Nephron progenitor cell (in vitro differentiated cells): ENCODE data around the gene CYP26B1.
A peak's percentile ranks its signal among the peaks of the same experiment; 100 is the strongest.

Experiments
- DNase-seq: peaks from one replicate; pipeline ENCODE4 v3.0.0; 2021
- H3K27ac Mint-ChIP-seq: 2 replicates; pipeline ENCODE4 v1.8.0; 2021; ENCODE audit warnings: mild to moderate bottlenecking, moderate library complexity, mixed read lengths
- H3K27me3 Mint-ChIP-seq: 2 replicates; pipeline ENCODE4 v1.8.0; 2021; ENCODE audit warnings: mild to moderate bottlenecking, low read depth, mixed read lengths; ENCODE audit not compliant: poor library complexity
- H3K36me3 Mint-ChIP-seq: 2 replicates; pipeline ENCODE4 v1.8.0; 2021; ENCODE audit warnings: low read depth, mixed read lengths
- H3K4me1 Mint-ChIP-seq: 2 replicates; pipeline ENCODE4 v1.8.0; 2021; ENCODE audit warnings: mixed read lengths
- H3K4me3 Mint-ChIP-seq: 2 replicates; pipeline ENCODE4 v1.8.0; 2021; ENCODE audit warnings: mild to moderate bottlenecking, moderate library complexity, mixed read lengths
- H3K9me3 Mint-ChIP-seq: 2 replicates; pipeline ENCODE4 v1.8.0; 2021; ENCODE audit warnings: mild to moderate bottlenecking, moderate library complexity, mixed read lengths
- CTCF ChIP-seq: fragments of 200-600 bp; sonication (generic); IDR thresholded peaks from 2 replicates; pipeline ENCODE4 v1.5.0; 2021; ENCODE audit warnings: antibody characterized with exemption

CYP26B1 gene

GRCh38 chr2:72150157-72150860 is 2.6 kb upstream of the CYP26B1 start:
- Mint-ChIP-seq H3K36me3 (no peaks in the 10 kb centered on the region), H3K9me3 (peaks cover 6% of the 10 kb centered on the region), H3K4me3 (peak overlapping the region; percentile 70), H3K4me1 (peaks cover 40% of the 10 kb centered on the region), H3K27ac (no peak overlapping the region), H3K27me3 (peaks cover 90% of the 10 kb centered on the region)
- peak; percentile 77 for TF ChIP-seq CTCF
- DNase-seq = peak; percentile 89

GRCh38 chr2:72149556-72150156 is 2.0 kb upstream of the CYP26B1 start:
- DNase-seq = no peak
- no peak overlapping the region for H3K27ac Mint-ChIP-seq
- H3K4me3 Mint-ChIP-seq = peak overlapping the region; percentile 70
- peaks cover 91% of the 10 kb centered on the region for H3K27me3 Mint-ChIP-seq
- no peaks in the 10 kb centered on the region for H3K36me3 Mint-ChIP-seq
- peaks cover 44% of the 10 kb centered on the region for H3K4me1 Mint-ChIP-seq
- no peak for TF ChIP-seq CTCF
- H3K9me3 Mint-ChIP-seq = peaks cover 6% of the 10 kb centered on the region

GRCh38 chr2:72148837-72149555 is 1.3 kb upstream of the CYP26B1 start:
- Mint-ChIP-seq H3K4me3 (peak overlapping the region; percentile 83), H3K27ac (no peak overlapping the region), H3K4me1 (peaks cover 46% of the 10 kb centered on the region), H3K9me3 (peaks cover 6% of the 10 kb centered on the region), H3K36me3 (no peaks in the 10 kb centered on the region), H3K27me3 (peaks cover 95% of the 10 kb centered on the region)
- DNase-seq = peak; percentile 63
- TF ChIP-seq CTCF = no peak

GRCh38 chr2:72148003-72148836 is 558 bp upstream of the CYP26B1 start:
- Mint-ChIP-seq H3K36me3 (no peaks in the 10 kb centered on the region), H3K9me3 (peaks cover 6% of the 10 kb centered on the region), H3K27ac (no peak overlapping the region), H3K4me3 (peak overlapping the region; percentile 83), H3K27me3 (peaks cover 97% of the 10 kb centered on the region), H3K4me1 (peaks cover 52% of the 10 kb centered on the region)
- no peak for TF ChIP-seq CTCF
- DNase-seq = peak; percentile 39

- no peak for TF ChIP-seq CTCF
- Mint-ChIP-seq H3K36me3 (no peaks in the 10 kb centered on the region), H3K4me1 (peaks cover 60% of the 10 kb centered on the region), H3K27me3 (peaks cover 99% of the 10 kb centered on the region), H3K27ac (no peak overlapping the region), H3K9me3 (peaks cover 6% of the 10 kb centered on the region), H3K4me3 (peak overlapping the region; percentile 72)
- DNase-seq = no peak
These were observed 1.0 kb downstream of the CYP26B1 start for GRCh38 chr2:72146347-72147302.
